Ishikawa (cell line): ENCODE data around the gene PDE4D.

Source experiments
- CREB1 ChIP-seq: IDR thresholded peaks from 2 replicates; pipeline ENCODE4 v1.6.1; 2012; ENCODE audit warnings: low read depth
- EP300 ChIP-seq: IDR thresholded peaks from 2 replicates; pipeline ENCODE4 v1.6.1; 2012; ENCODE audit warnings: borderline replicate concordance
- NFIC ChIP-seq: IDR thresholded peaks from 2 replicates; pipeline ENCODE4 v1.6.1; 2012
- TAF1 ChIP-seq: IDR thresholded peaks from 2 replicates; pipeline ENCODE4 v1.6.1; 2012; ENCODE audit warnings: low read depth, mild to moderate bottlenecking
- TCF12 ChIP-seq: IDR thresholded peaks from 2 replicates; pipeline ENCODE4 v1.6.1; 2012; ENCODE audit warnings: low read depth
- TEAD4 ChIP-seq: IDR thresholded peaks from 2 replicates; pipeline ENCODE4 v1.6.1; 2012
- YY1 ChIP-seq: IDR thresholded peaks from 2 replicates; pipeline ENCODE4 v1.6.1; 2012; ENCODE audit warnings: low read depth
- TF ChIP-seq, protein P1 (sequence below): IDR thresholded peaks from 2 replicates; pipeline ENCODE4 v1.6.1; 2012; ENCODE audit warnings: low read depth, mild to moderate bottlenecking
- TF ChIP-seq, protein P2 (sequence below): IDR thresholded peaks from 2 replicates; pipeline ENCODE4 v1.6.1; 2012
- TF ChIP-seq, protein P3 (sequence below): IDR thresholded peaks from 2 replicates; pipeline ENCODE4 v1.6.1; 2012

DNA sequence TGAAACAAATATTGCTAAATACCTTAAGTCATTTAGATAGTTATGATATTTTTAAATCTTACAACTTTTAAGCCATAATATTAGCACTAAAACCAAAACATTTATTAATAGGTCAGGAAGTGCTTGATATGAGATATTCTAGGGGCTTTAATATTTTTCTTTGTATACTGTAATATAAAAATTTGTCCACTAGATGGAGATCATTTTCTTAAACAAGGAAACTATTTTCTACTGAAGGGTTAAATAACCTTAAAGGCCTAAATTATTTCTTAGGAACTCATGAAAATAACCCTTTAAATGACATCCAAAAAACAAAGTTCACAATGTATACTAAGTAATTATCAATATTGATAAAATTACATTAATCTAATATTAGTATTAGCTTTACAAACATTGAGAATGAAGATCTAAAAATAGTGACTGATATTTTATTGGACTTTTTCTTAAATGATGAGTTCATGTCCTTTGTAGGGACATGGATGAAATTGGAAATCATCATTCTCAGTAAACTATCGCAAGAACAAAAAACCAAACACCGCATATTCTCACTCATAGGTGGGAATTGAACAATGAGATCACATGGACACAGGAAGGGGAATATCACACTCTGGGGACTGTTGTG, 675.0 kb downstream of the PDE4D start:
- no peak for TF ChIP-seq NFIC
- TF ChIP-seq TAF1 = no peak
- TF ChIP-seq, protein P1, sequence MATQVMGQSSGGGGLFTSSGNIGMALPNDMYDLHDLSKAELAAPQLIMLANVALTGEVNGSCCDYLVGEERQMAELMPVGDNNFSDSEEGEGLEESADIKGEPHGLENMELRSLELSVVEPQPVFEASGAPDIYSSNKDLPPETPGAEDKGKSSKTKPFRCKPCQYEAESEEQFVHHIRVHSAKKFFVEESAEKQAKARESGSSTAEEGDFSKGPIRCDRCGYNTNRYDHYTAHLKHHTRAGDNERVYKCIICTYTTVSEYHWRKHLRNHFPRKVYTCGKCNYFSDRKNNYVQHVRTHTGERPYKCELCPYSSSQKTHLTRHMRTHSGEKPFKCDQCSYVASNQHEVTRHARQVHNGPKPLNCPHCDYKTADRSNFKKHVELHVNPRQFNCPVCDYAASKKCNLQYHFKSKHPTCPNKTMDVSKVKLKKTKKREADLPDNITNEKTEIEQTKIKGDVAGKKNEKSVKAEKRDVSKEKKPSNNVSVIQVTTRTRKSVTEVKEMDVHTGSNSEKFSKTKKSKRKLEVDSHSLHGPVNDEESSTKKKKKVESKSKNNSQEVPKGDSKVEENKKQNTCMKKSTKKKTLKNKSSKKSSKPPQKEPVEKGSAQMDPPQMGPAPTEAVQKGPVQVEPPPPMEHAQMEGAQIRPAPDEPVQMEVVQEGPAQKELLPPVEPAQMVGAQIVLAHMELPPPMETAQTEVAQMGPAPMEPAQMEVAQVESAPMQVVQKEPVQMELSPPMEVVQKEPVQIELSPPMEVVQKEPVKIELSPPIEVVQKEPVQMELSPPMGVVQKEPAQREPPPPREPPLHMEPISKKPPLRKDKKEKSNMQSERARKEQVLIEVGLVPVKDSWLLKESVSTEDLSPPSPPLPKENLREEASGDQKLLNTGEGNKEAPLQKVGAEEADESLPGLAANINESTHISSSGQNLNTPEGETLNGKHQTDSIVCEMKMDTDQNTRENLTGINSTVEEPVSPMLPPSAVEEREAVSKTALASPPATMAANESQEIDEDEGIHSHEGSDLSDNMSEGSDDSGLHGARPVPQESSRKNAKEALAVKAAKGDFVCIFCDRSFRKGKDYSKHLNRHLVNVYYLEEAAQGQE = no peak
- TF ChIP-seq, protein P2, sequence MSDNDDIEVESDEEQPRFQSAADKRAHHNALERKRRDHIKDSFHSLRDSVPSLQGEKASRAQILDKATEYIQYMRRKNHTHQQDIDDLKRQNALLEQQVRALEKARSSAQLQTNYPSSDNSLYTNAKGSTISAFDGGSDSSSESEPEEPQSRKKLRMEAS = no peak
- no peak for TF ChIP-seq TCF12
- no peak for TF ChIP-seq TEAD4
- TF ChIP-seq EP300 = no peak
- TF ChIP-seq CREB1 = no peak
- TF ChIP-seq, protein P3, sequence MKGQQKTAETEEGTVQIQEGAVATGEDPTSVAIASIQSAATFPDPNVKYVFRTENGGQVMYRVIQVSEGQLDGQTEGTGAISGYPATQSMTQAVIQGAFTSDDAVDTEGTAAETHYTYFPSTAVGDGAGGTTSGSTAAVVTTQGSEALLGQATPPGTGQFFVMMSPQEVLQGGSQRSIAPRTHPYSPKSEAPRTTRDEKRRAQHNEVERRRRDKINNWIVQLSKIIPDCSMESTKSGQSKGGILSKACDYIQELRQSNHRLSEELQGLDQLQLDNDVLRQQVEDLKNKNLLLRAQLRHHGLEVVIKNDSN = no peak
- TF ChIP-seq YY1 = no peak
